ENCODE results near the gene RPS6KB1.
"Not testable (repeated sequence)": the region's sequence is repeated elsewhere in the genome, so short reads cannot be mapped to it uniquely, and the experiment has no call there.

RPS6KB1 gene

GRCh38 chr17:59872351-59872750, 20.6 kb upstream of the RPS6KB1 start:
- no peak for DNase-seq

GRCh38 chr17:59873414-59873813, 19.5 kb upstream of the RPS6KB1 start:
- DNase-seq = not testable (repeated sequence)

- no peak for DNase-seq
These were observed 18.5 kb upstream of the RPS6KB1 start for GRCh38 chr17:59874376-59874775.

- DNase-seq = no peak
These were observed 16.8 kb upstream of the RPS6KB1 start for GRCh38 chr17:59876107-59876506.

GRCh38 chr17:59877965-59878364, 15.0 kb upstream of the RPS6KB1 start:
- no peak for DNase-seq

GRCh38 chr17:59878624-59879023, 14.3 kb upstream of the RPS6KB1 start:
- no peak for DNase-seq

- no peak for DNase-seq
These were observed 8.1 kb upstream of the RPS6KB1 start for GRCh38 chr17:59884861-59885260.

GRCh38 chr17:59888145-59888750, 4.7 kb upstream of the RPS6KB1 start:
- no peak for DNase-seq

GRCh38 chr17:59890720-59891119, 2.2 kb upstream of the RPS6KB1 start:
- DNase-seq = peak; percentile 6

GRCh38 chr17:59892251-59892923, 534 bp upstream of the RPS6KB1 start:
- DNase-seq = no peak

- DNase-seq = no peak
These were observed 767 bp downstream of the RPS6KB1 start for GRCh38 chr17:59893676-59894100.

GRCh38 chr17:59897090-59897489, 4.2 kb downstream of the RPS6KB1 start:
- DNase-seq = no peak

GRCh38 chr17:59899099-59899498, 6.2 kb downstream of the RPS6KB1 start:
- no peak for DNase-seq

GRCh38 chr17:59901604-59902003, 8.7 kb downstream of the RPS6KB1 start:
- no peak for DNase-seq

GRCh38 chr17:59903455-59903854, 10.5 kb downstream of the RPS6KB1 start:
- DNase-seq = no peak

- no peak for DNase-seq
These were observed 14.5 kb downstream of the RPS6KB1 start for GRCh38 chr17:59907467-59907866.

- no peak for DNase-seq
These were observed 21.4 kb downstream of the RPS6KB1 start for GRCh38 chr17:59914274-59914854.

- DNase-seq = no peak
These were observed 23.5 kb downstream of the RPS6KB1 start for GRCh38 chr17:59916446-59916845.

- not testable (repeated sequence) for DNase-seq
These were observed 27.7 kb downstream of the RPS6KB1 start for GRCh38 chr17:59920637-59921036.

- DNase-seq = not testable (repeated sequence)
These were observed 37.2 kb downstream of the RPS6KB1 start for GRCh38 chr17:59930121-59930520.

GRCh38 chr17:59930768-59931167, 37.8 kb downstream of the RPS6KB1 start:
- DNase-seq = peak; percentile 71

- not testable (repeated sequence) for DNase-seq
These were observed 40.4 kb downstream of the RPS6KB1 start for GRCh38 chr17:59933317-59933716.

- peak; percentile 28 for DNase-seq
These were observed 47.8 kb downstream of the RPS6KB1 start for GRCh38 chr17:59940697-59941096.

GRCh38 chr17:59941131-59941530, 48.2 kb downstream of the RPS6KB1 start:
- DNase-seq = no peak
